Uterus (tissue), 2 donors: Measurements from ENCODE around the gene SPDEF.

Experiments
- CTCF ChIP-seq, 4 experiments: fragments of 200-600 bp in 2 of 4; fragments of 450-650 bp in 2 of 4; sonication (generic) in 2 of 4; IDR thresholded peaks; one replicate each; pipeline ENCODE4 v1.5.1; 2016 to 2019; ENCODE audit warnings: antibody characterized with exemption in 4 of 4, mild to moderate bottlenecking in 2 of 4, moderate library complexity in 1 of 4
- POLR2A ChIP-seq, 2 donors: fragments of 450-650 bp; IDR thresholded peaks; one replicate each; pipeline ENCODE4 v1.6.1; 2016; ENCODE audit warnings: antibody characterized with exemption in 2 of 2, mild to moderate bottlenecking in 1 of 2, moderate library complexity in 1 of 2

- TF ChIP-seq CTCF (IDR thresholded peaks at IDR 0.05) (no peak), POLR2A (IDR thresholded peaks at IDR 0.05) (no peak)
These were observed 27.3 kb upstream of the SPDEF start for GRCh38 chr6:34583461-34583860.
